HUES6 (cell line): ENCODE data around the gene DNAI1.
"Not testable (repeated sequence)": the region's sequence is repeated elsewhere in the genome, so short reads cannot be mapped to it uniquely, and the experiment has no call there.

Experiments used
- H3K27ac ChIP-seq: 2 replicates; pipeline ENCODE4 v1.7.0; 2013; ENCODE audit warnings: low read depth, mild to moderate bottlenecking, low read length, inconsistent platforms
- H3K27me3 ChIP-seq: 2 replicates; pipeline ENCODE4 v1.6.1; 2013; ENCODE audit warnings: low read length; ENCODE audit not compliant: control insufficient read depth, insufficient read depth
- H3K36me3 ChIP-seq: 2 replicates; pipeline ENCODE4 v1.6.1; 2013; ENCODE audit warnings: low read length; ENCODE audit not compliant: control insufficient read depth, insufficient read depth
- H3K4me1 ChIP-seq: 2 replicates; pipeline ENCODE4 v1.6.1; 2013; ENCODE audit warnings: low read length; ENCODE audit not compliant: control insufficient read depth, insufficient read depth
- H3K4me3 ChIP-seq: 2 replicates; pipeline ENCODE4 v1.5.1; 2013; ENCODE audit warnings: low read depth, low read length
- H3K9ac ChIP-seq: one replicate; pipeline ENCODE4 v1.6.1; 2013; ENCODE audit warnings: mild to moderate bottlenecking, low read length
- H3K9me3 ChIP-seq: 2 replicates; pipeline ENCODE4 v1.6.1; 2013; ENCODE audit warnings: low read depth, low read length; ENCODE audit not compliant: control insufficient read depth, insufficient read depth

The DNAI1 gene

DNA sequence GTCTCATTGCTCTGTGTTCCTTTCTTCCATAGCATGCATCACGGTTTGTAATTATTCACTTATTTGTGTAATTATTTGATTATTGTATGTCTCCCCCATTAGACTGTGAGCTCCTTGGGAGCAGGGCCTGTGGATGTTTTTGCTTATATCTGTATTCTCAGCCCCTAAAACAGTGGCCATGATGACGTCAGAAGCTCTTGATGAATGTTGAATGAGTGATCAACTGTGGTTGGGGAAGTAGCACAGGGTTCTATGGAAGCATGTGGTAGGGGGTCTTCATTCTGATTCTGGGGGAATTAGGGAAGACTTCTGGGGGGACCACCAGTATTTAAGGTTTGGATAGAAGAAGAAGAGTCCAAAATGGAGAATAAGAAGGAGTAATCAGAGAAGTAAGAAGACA is 6.0 kb downstream of the DNAI1 start:
- no peak overlapping the region for H3K27ac ChIP-seq
- peaks cover 4% of the 10 kb centered on the region; the same call in 1 of the 2 replicates for H3K4me1 ChIP-seq
- no peak overlapping the region for H3K9ac ChIP-seq
- no peaks in the 10 kb centered on the region for H3K9me3 ChIP-seq
- H3K36me3 ChIP-seq = no peaks in the 10 kb centered on the region
- no peaks in the 10 kb centered on the region for H3K27me3 ChIP-seq
- H3K4me3 ChIP-seq = no peak overlapping the region

DNA sequence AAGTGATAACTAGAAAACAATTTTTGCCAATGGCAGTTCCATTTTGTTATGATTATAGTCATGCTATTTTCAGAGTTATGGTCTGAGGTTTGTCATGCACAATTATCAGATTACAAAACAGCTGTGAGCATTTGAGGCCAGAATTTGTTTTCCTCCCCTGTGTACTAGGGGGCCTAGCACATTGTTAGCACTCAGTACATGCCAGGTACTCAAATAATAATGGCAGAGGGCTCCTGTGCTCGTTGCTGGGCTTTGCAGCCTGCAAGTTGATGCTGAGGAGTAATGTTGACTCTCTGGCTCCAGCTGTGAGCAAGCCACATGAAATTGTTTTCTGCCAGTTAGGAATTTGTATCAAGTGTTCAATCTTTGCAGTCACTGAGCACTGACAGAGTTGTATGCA is 6.9 kb downstream of the DNAI1 start:
- H3K4me1 ChIP-seq = peaks cover 4% of the 10 kb centered on the region; the same call in 1 of the 2 replicates
- no peak overlapping the region for H3K4me3 ChIP-seq
- no peaks in the 10 kb centered on the region for H3K36me3 ChIP-seq
- H3K9me3 ChIP-seq = no peaks in the 10 kb centered on the region
- H3K27ac ChIP-seq = no peak overlapping the region
- H3K9ac ChIP-seq = no peak overlapping the region
- H3K27me3 ChIP-seq = no peaks in the 10 kb centered on the region

DNA sequence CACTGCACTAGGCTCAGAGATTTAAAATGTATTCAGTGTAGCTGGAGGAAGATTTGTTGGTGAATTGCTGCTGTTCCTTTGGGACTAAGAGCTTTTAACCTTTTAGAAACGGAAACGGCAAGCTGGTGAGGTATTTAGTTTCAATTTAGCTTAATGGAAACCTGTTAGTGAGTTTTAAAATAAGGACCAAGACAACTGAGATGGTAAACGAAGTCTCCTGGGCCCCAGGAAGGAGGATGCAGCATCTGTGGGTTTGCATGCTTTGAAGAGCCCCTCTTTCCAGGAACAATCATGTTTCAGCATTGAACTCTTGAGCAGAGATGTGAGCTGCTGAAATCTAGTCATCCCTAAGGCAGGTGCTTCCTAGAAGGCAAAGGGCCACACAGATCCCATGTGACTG is 16.5 kb downstream of the DNAI1 start:
- H3K9ac ChIP-seq = no peak overlapping the region
- H3K36me3 ChIP-seq = no peaks in the 10 kb centered on the region
- no peaks in the 10 kb centered on the region for H3K4me1 ChIP-seq
- H3K27me3 ChIP-seq = no peaks in the 10 kb centered on the region; the same call in 1 of the 2 replicates
- no peak overlapping the region for H3K27ac ChIP-seq
- H3K9me3 ChIP-seq = no peaks in the 10 kb centered on the region
- no peak overlapping the region for H3K4me3 ChIP-seq

DNA sequence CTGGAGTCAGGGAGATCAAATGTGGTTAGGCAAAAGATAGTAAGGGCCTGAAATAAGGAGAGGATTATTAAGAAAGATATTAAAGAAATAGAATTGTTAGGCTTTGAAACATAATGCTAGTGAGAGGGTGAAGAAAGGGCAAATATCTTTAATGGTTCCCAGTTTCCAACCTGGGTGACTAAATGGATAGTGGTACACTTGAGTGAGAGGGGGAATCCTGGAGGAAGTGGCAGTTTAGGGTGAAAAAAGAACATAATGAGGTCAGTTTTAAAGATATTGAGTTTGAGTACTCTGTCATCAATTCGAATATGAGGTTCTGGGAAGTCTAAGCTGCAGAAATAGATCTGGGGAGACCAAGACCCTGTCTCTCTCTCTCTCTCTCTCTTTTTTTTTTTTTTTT is 18.9 kb downstream of the DNAI1 start:
- Histone ChIP-seq H3K4me3 (no peak overlapping the region), H3K27me3 (no peaks in the 10 kb centered on the region; the same call in 1 of the 2 replicates), H3K9ac (no peak overlapping the region), H3K9me3 (no peaks in the 10 kb centered on the region), H3K4me1 (no peaks in the 10 kb centered on the region), H3K36me3 (no peaks in the 10 kb centered on the region), H3K27ac (no peak overlapping the region)

DNA sequence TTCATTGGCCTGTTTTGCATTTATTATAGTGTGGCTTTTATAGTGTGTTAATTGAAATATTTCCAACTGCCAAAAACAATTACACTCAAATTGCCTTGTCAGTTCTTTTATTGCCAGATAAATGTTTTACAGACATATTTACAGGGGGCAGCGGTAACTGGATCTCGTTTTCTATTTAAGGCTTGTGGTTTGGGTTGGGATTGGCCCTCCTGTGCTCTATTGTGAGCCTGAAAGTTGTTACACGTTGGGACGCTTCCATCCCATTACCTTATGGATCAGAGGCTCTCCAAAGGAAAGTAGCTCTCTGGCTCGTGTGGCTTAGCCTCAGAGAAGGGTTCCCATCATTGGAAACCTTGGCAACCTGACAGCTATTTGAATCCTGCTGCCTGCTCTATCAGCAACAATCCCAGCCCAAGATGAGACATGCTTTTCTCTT is 20.8 kb downstream of the DNAI1 start:
- Histone ChIP-seq H3K4me3 (no peak overlapping the region), H3K9me3 (no peaks in the 10 kb centered on the region), H3K4me1 (no peaks in the 10 kb centered on the region), H3K9ac (no peak overlapping the region), H3K36me3 (no peaks in the 10 kb centered on the region), H3K27ac (no peak overlapping the region), H3K27me3 (no peaks in the 10 kb centered on the region; the same call in 1 of the 2 replicates)

DNA sequence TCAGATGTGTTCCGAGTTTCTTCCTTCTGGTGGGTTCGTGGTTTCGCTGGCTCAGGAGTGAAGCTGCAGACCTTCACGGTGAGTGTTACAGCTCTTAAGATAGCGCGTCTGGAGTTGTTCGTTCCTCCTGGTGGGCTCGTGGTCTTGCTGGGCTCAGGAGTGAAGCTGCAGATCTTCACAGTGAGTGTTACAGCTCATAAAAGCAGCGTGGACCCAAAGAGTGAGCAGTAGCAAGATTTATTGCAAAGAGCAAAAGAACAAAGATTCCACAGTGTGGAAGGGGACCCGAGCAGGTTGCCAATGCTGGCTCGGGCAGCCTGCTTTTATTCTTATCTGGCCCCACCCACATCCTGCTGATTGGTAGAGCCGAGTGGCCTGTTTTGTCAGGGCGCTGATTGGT is 23.0 kb downstream of the DNAI1 start:
- not testable (repeated sequence) for H3K36me3 ChIP-seq, H3K9ac ChIP-seq, H3K4me3 ChIP-seq, H3K27ac ChIP-seq, H3K4me1 ChIP-seq, H3K9me3 ChIP-seq, H3K27me3 ChIP-seq

DNA sequence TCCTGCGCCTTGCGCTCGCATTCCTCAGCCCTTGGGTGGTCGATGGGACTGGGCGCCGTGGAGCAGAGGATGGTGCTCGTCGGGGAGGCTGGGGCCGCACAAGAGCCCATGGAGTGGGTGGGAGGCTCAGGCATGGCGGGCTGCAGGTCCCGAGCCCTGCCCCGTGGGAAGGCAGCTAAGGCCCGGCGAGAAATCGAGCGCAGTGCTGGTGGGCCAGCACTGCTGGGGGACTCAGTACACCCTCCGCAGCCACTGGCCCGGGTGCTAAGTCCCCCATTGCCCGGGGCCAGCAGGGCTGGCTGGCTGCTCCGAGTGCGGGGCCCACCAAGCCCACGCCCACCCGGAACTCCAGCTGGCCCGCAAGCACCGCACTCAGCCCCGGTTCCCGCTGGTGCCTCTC is 24.1 kb downstream of the DNAI1 start:
- not testable (repeated sequence) for H3K27ac ChIP-seq, H3K4me1 ChIP-seq, H3K4me3 ChIP-seq, H3K36me3 ChIP-seq, H3K9me3 ChIP-seq, H3K9ac ChIP-seq, H3K27me3 ChIP-seq

DNA sequence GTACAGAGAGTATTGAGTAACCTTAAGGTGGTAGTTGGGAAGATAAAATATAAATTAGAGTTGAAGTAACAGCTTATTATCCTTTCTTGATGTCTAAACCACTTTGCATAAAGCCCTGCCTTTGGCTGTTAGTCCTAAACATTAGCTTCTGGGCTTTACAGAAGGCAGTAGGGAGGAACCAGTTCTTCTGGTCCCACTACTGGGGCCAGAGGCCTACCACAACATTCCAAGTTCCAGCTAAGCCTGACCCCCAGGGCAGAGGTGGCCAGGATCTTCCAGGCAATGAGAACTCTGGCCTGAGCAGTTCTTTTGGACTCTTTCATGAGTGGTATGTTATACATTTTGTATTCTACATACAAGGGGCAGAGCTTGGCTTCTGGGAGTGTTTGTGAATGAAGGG is 26.1 kb downstream of the DNAI1 start:
- no peak overlapping the region for H3K27ac ChIP-seq
- H3K9ac ChIP-seq = no peak overlapping the region
- peaks cover 10% of the 10 kb centered on the region; the same call in 1 of the 2 replicates for H3K27me3 ChIP-seq
- H3K4me1 ChIP-seq = no peaks in the 10 kb centered on the region
- no peak overlapping the region for H3K4me3 ChIP-seq
- H3K36me3 ChIP-seq = no peaks in the 10 kb centered on the region
- no peaks in the 10 kb centered on the region for H3K9me3 ChIP-seq

DNA sequence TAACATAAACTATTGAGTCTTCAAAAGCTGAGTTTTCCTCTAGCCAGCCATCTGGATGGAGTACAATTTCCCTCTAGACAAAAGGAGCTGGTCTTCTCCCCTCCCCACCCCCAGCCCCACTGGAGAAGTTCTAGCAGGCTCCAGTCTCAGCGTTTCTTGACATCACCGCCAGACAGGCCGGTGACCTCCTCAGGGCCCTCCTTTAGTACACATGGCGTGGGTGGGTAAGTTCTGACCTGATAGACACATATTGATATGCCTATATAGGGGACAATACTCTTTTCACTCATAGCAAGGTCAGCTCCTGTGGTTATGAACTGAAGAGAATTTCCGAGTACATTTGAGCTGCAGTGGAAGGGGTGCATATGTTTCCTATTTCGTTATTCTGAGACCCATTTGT is 27.2 kb downstream of the DNAI1 start:
- Histone ChIP-seq H3K36me3 (no peaks in the 10 kb centered on the region), H3K9me3 (no peaks in the 10 kb centered on the region), H3K27me3 (peaks cover 13% of the 10 kb centered on the region; the same call in 1 of the 2 replicates), H3K27ac (no peak overlapping the region), H3K4me1 (no peaks in the 10 kb centered on the region), H3K4me3 (no peak overlapping the region), H3K9ac (no peak overlapping the region)

DNA sequence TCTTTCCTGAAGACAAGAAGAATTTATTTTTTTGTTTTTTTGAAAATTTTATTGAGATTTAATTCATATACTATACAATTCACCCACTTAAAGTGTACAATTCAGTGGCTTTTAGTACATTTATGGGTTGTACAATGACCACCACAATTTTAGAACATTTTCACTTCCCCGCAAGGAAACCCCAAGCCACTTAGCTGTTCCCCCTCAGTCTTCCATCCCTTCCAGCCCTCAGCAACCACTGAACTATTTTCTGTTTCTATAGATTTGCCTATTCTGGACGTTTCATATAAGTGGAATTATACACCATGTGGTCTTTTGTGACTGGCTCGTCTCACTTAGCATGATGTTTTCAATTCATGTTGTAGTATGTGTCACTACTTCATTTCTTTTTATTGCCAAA is 28.0 kb downstream of the DNAI1 start:
- Histone ChIP-seq H3K9me3 (no peaks in the 10 kb centered on the region), H3K27me3 (peaks cover 16% of the 10 kb centered on the region; the same call in 1 of the 2 replicates)

DNA sequence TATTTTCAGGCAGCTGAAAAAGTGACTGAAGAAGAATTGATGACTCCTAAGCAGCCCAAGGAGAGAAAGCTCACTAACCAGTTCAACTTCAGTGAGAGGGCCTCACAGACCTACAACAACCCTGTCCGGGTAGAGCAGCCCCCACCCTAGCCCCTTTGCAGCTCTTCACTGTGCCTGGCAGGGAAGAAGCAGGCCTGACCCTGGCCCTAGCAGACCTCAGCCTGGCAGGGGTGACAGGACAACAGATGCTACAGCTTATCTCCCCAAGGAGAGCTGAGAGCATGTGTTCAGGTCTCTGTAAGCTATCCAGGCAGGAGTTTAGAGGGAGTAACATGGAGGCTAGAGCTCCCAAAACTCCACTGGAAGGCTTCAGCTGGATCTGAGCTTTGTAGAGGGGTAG is 31.8 kb downstream of the DNAI1 start:
- Histone ChIP-seq H3K9me3 (no peaks in the 10 kb centered on the region), H3K27me3 (peaks cover 18% of the 10 kb centered on the region; the same call in 1 of the 2 replicates), H3K36me3 (no peaks in the 10 kb centered on the region), H3K4me1 (no peaks in the 10 kb centered on the region), H3K27ac (no peak overlapping the region), H3K9ac (no peak overlapping the region), H3K4me3 (no peak overlapping the region)

More for the DNA sequence above, 28.0 kb downstream of the DNAI1 start:
- H3K9ac ChIP-seq = no peak overlapping the region
- H3K36me3 ChIP-seq = no peaks in the 10 kb centered on the region
- no peaks in the 10 kb centered on the region for H3K4me1 ChIP-seq
- no peak overlapping the region for H3K27ac ChIP-seq
- H3K4me3 ChIP-seq = no peak overlapping the region

DNA sequence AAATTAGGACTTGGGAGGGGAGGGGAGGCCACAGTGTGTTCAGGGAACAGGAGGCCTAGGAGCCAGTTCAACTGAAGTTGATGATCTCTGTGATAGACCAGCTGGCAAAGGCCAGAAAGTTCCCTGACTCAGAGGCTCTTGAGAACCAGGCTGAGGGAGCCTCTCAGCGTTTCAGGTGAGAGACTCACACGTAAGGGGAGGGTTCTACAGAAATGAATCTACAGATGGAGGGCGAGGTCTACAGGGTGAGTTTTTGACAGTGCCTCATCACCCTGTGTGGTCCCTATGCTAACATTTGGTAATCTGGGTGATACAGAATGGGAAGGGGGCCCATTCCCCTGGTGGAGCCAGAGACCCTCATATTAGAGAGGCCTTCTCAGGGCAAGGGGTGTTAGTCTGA is 32.2 kb downstream of the DNAI1 start:
- Histone ChIP-seq H3K27ac (no peak overlapping the region), H3K36me3 (no peaks in the 10 kb centered on the region), H3K4me1 (no peaks in the 10 kb centered on the region), H3K9ac (no peak overlapping the region), H3K4me3 (no peak overlapping the region), H3K27me3 (peaks cover 18% of the 10 kb centered on the region; the same call in 1 of the 2 replicates), H3K9me3 (no peaks in the 10 kb centered on the region)
